OCI-LY1 (cell line): Measurements from ENCODE around the gene PIGR.

Experiments used
- H2AFZ ChIP-seq: fragments of 200-600 bp; sonication (generic), shearing (Covaris generic); 2 replicates; pipeline ENCODE4 v1.6.0; 2014; ENCODE audit warnings: antibody characterized with exemption, mild to moderate bottlenecking, low read length
- H3F3A ChIP-seq: fragments of 200-600 bp; sonication (generic), shearing (Covaris generic); 2 replicates; pipeline ENCODE4 v1.6.0; 2014; ENCODE audit warnings: mild to moderate bottlenecking, antibody characterized with exemption, low read length, moderate library complexity; ENCODE audit not compliant: insufficient read depth
- H3K27ac ChIP-seq: fragments of 200-600 bp; sonication (generic); 2 replicates; pipeline ENCODE4 v1.5.1; 2014; ENCODE audit warnings: low read length, mixed run types, mild to moderate bottlenecking, low read depth; ENCODE audit not compliant: poor library complexity, severe bottlenecking
- H3K27me3 ChIP-seq: fragments of 200-600 bp; sonication (generic); 2 replicates; pipeline ENCODE4 v1.6.0; 2014; ENCODE audit warnings: antibody characterized with exemption, mild to moderate bottlenecking, low read length, moderate library complexity; ENCODE audit not compliant: insufficient read depth
- H3K36me3 ChIP-seq: fragments of 200-600 bp; sonication (generic); 2 replicates; pipeline ENCODE4 v1.6.1; 2014; ENCODE audit warnings: mild to moderate bottlenecking, antibody characterized with exemption, low read length, moderate library complexity, mixed read lengths; ENCODE audit not compliant: insufficient read depth
- H3K4me1 ChIP-seq: fragments of 200-600 bp; sonication (generic); 2 replicates; pipeline ENCODE4 v1.5.1; 2014; ENCODE audit warnings: mild to moderate bottlenecking, low read length, moderate library complexity; ENCODE audit not compliant: insufficient read depth, severe bottlenecking
- H3K4me2 ChIP-seq: fragments of 200-600 bp; sonication (generic), shearing (Covaris generic); 2 replicates; pipeline ENCODE4 v1.6.1; 2014; ENCODE audit warnings: low read length
- H3K4me3 ChIP-seq: fragments of 200-600 bp; sonication (generic); 2 replicates; pipeline ENCODE4 v1.5.1; 2014; ENCODE audit warnings: low read length, low read depth, mild to moderate bottlenecking, mixed read lengths; ENCODE audit not compliant: poor library complexity, severe bottlenecking
- H3K79me2 ChIP-seq: fragments of 200-600 bp; shearing (Covaris generic); 2 replicates; pipeline ENCODE4 v1.6.1; 2016; ENCODE audit warnings: mixed run types, low read length, mixed read lengths; ENCODE audit not compliant: insufficient read depth
- H3K9ac ChIP-seq: fragments of 200-600 bp; sonication (generic), shearing (Covaris generic); 2 replicates; pipeline ENCODE4 v1.6.1; 2014; ENCODE audit warnings: mild to moderate bottlenecking, low read length, mixed read lengths
- H3K9me2 ChIP-seq: fragments of 200-600 bp; sonication (generic), shearing (Covaris generic); 2 replicates; pipeline ENCODE4 v1.6.1; 2014; ENCODE audit warnings: low read depth, mild to moderate bottlenecking, low read length, mixed read lengths
- H3K9me3 ChIP-seq: fragments of 200-600 bp; shearing (Covaris generic); 2 replicates; pipeline ENCODE4 v1.6.1; 2014; ENCODE audit warnings: low read length, mixed read lengths
- H4K20me1 ChIP-seq: fragments of 200-600 bp; sonication (generic), shearing (Covaris generic); 2 replicates; pipeline ENCODE4 v1.6.0; 2016; ENCODE audit warnings: mild to moderate bottlenecking, low read length; ENCODE audit not compliant: insufficient read depth
- CTCF ChIP-seq: fragments of 200-600 bp; sonication (generic), shearing (Covaris generic); IDR thresholded peaks from 2 replicates; pipeline ENCODE4 v1.5.1; 2017; ENCODE audit warnings: mild to moderate bottlenecking, antibody characterized with exemption, low read length, moderate library complexity, mixed read lengths
- EZH2 ChIP-seq: fragments of 200-600 bp; sonication (generic), shearing (Covaris generic); IDR thresholded peaks from 2 replicates; pipeline ENCODE4 v1.8.0; 2017; ENCODE audit warnings: borderline replicate concordance, mixed run types, mild to moderate bottlenecking, antibody characterized with exemption, low read length, moderate library complexity, mixed read lengths

The PIGR gene

DNA sequence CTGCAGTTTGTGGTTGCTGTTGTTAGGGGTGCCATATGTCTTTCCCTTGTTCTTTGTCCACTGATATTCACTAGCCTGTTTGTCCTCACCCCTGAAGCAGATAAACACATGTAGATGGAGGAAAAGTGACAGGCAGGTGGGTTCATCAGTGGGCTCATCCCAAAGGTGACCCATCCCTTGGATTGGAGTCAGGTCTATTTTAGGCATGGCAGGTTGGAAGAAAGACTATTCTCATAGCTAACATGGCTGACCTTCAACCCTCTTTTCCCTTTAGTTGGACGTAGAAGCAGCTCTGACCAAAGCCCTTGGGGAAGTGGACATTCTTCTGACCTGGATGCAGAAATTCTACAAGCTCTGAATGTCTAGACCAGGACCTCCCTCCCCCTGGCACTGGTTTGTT lies 43.6 kb downstream of the PIGR start:
- Histone ChIP-seq H3F3A (no peaks in the 10 kb centered on the region), H3K9me2 (no peaks in the 10 kb centered on the region), H3K4me3 (no peak overlapping the region), H3K36me3 (no peaks in the 10 kb centered on the region), H3K9ac (no peak overlapping the region), H4K20me1 (no peaks in the 10 kb centered on the region), H3K4me1 (peaks cover 6% of the 10 kb centered on the region), H3K79me2 (no peaks in the 10 kb centered on the region), H3K9me3 (no peaks in the 10 kb centered on the region), H3K27me3 (no peaks in the 10 kb centered on the region), H3K4me2 (no peak overlapping the region), H2AFZ (no peak overlapping the region), H3K27ac (no peak overlapping the region)
- no peak for TF ChIP-seq CTCF
- no peak for TF ChIP-seq EZH2

DNA sequence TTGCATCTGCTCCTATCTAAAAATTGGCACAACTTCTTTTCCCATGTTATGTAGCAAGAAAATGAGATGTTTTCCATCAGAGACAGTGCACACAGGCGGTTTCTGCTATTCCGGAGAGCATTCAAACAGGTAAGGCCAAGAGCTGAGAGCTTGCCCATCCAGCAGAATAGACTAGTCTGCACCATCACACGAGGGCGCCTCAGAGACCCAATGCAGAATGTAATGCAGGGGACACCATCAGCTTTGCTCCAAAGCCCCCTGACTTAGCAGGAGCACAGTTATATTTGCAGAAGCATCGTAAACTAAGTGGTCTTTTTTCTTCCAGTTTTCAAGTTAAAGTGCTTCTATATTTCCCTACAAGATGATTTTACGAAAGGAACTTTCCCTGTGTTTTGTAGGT lies 44.3 kb downstream of the PIGR start:
- TF ChIP-seq CTCF (no peak), EZH2 (no peak)
- Histone ChIP-seq H3F3A (no peaks in the 10 kb centered on the region), H4K20me1 (no peaks in the 10 kb centered on the region), H3K79me2 (no peaks in the 10 kb centered on the region), H3K4me2 (no peak overlapping the region), H3K9me2 (no peaks in the 10 kb centered on the region), H3K27me3 (no peaks in the 10 kb centered on the region), H3K36me3 (no peaks in the 10 kb centered on the region), H3K9me3 (no peaks in the 10 kb centered on the region), H3K4me3 (no peak overlapping the region), H2AFZ (no peak overlapping the region), H3K9ac (no peak overlapping the region), H3K27ac (no peak overlapping the region), H3K4me1 (peaks cover 6% of the 10 kb centered on the region)

DNA sequence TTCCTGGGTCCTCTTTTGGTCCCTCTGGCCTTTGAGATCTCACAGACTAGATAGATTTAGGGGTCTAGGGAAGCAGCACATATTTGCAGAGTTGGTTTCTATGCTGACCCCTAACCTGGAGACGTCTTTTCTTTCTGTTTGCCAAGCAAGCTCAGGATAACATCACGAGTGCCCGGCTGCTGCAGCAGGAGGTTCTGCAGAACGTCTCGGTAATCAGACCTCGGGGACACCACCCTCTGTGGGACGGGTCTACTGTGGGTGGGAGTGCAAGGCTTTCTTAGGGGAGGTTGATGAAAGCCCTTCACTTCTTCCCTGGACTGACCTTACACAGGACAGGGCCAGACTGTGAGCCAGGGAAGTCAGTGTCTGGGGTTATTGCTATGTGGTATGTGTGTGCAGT lies 46.1 kb downstream of the PIGR start:
- H3K27ac ChIP-seq, result no peak overlapping the region
- H3K9ac ChIP-seq, result no peak overlapping the region
- no peaks in the 10 kb centered on the region for H4K20me1 ChIP-seq
- no peak overlapping the region for H3K4me2 ChIP-seq
- H3K27me3 ChIP-seq, result no peaks in the 10 kb centered on the region; the same call in 1 of the 2 replicates
- H3K36me3 ChIP-seq, result no peaks in the 10 kb centered on the region
- H3K9me3 ChIP-seq, result no peaks in the 10 kb centered on the region
- H3K4me1 ChIP-seq, result no peaks in the 10 kb centered on the region
- no peaks in the 10 kb centered on the region for H3F3A ChIP-seq
- H2AFZ ChIP-seq, result no peak overlapping the region
- H3K4me3 ChIP-seq, result no peak overlapping the region
- TF ChIP-seq CTCF, result no peak
- no peak for TF ChIP-seq EZH2
- H3K9me2 ChIP-seq, result no peaks in the 10 kb centered on the region
- H3K79me2 ChIP-seq, result no peaks in the 10 kb centered on the region
